WERI-Rb-1 (cell line): ENCODE measurements around the gene USHBP1.

ENCODE experiments used
- DNase-seq: peaks from one replicate; pipeline ENCODE4 v3.0.0-alpha.2; 2020
- H3K27ac ChIP-seq: fragments of 250-450 bp; sonication (Bioruptor Pico); 2 replicates; pipeline ENCODE4 v1.5.1; 2020; ENCODE audit warnings: mild to moderate bottlenecking, moderate library complexity
- H3K27me3 ChIP-seq: fragments of 250-450 bp; sonication (Bioruptor Pico); 2 replicates; pipeline ENCODE4 v1.5.1; 2021; ENCODE audit warnings: mild to moderate bottlenecking, low read depth, moderate library complexity; ENCODE audit not compliant: insufficient read depth, severe bottlenecking
- H3K36me3 ChIP-seq: fragments of 250-450 bp; sonication (Bioruptor Pico); 2 replicates; pipeline ENCODE4 v1.5.1; 2020; ENCODE audit warnings: mild to moderate bottlenecking, moderate library complexity
- H3K4me3 ChIP-seq: 2 replicates; pipeline ENCODE4 v1.5.1; 2011; ENCODE audit warnings: low read depth, mild to moderate bottlenecking, control low read depth, low read length
- H3K9me3 ChIP-seq: fragments of 250-450 bp; sonication (Bioruptor Pico); 2 replicates; pipeline ENCODE4 v1.5.1; 2021; ENCODE audit warnings: mild to moderate bottlenecking, moderate library complexity; ENCODE audit not compliant: severe bottlenecking
- TF ChIP-seq, protein P1 (sequence below): IDR thresholded peaks from 2 replicates; pipeline ENCODE4 v1.5.1; 2011; ENCODE audit warnings: low read depth, mild to moderate bottlenecking, control low read depth, inconsistent platforms, low read length

Gene USHBP1

GRCh38 chr19:17289489-17289888, 24.9 kb upstream of the USHBP1 start:
- H3K9me3 ChIP-seq, result peaks cover 6% of the 10 kb centered on the region
- DNase-seq, result peak; percentile 55
- H3K27me3 ChIP-seq, result no peaks in the 10 kb centered on the region
- TF ChIP-seq, protein P1, sequence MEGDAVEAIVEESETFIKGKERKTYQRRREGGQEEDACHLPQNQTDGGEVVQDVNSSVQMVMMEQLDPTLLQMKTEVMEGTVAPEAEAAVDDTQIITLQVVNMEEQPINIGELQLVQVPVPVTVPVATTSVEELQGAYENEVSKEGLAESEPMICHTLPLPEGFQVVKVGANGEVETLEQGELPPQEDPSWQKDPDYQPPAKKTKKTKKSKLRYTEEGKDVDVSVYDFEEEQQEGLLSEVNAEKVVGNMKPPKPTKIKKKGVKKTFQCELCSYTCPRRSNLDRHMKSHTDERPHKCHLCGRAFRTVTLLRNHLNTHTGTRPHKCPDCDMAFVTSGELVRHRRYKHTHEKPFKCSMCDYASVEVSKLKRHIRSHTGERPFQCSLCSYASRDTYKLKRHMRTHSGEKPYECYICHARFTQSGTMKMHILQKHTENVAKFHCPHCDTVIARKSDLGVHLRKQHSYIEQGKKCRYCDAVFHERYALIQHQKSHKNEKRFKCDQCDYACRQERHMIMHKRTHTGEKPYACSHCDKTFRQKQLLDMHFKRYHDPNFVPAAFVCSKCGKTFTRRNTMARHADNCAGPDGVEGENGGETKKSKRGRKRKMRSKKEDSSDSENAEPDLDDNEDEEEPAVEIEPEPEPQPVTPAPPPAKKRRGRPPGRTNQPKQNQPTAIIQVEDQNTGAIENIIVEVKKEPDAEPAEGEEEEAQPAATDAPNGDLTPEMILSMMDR, result no peak
- no peak overlapping the region for H3K4me3 ChIP-seq
- H3K36me3 ChIP-seq, result peaks cover 22% of the 10 kb centered on the region
- H3K27ac ChIP-seq, result no peak overlapping the region

- DNase-seq, result no peak
- Histone ChIP-seq H3K4me3 (no peak overlapping the region), H3K9me3 (peaks cover 6% of the 10 kb centered on the region), H3K27me3 (no peaks in the 10 kb centered on the region), H3K27ac (no peak overlapping the region), H3K36me3 (peaks cover 8% of the 10 kb centered on the region)
- TF ChIP-seq, protein P1, result no peak
Observed at GRCh38 chr19:17286752-17287151, 22.2 kb upstream of the USHBP1 start.

DNA sequence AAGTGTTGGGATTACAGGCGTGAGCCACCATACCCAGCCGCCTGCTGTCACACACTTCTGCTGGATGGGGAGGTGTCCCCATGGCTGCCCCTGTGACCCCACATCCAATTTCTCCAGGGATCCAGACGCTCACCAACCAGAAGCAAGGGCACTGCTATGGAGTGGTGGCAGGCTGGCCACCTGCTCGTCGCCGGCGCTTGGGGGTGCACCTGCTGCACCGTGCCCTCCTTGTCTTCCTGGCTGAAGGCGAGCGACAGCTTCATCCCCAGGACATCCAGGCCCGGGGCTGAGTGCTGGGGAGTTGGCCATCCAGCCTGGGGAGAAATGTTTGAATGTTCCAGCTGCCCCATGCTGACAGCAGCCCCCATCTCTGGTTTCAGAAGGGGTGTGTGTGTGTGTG, 21.7 kb upstream of the USHBP1 start:
- peaks cover 6% of the 10 kb centered on the region for H3K9me3 ChIP-seq
- no peak for DNase-seq
- H3K27ac ChIP-seq, result no peak overlapping the region
- H3K27me3 ChIP-seq, result no peaks in the 10 kb centered on the region
- TF ChIP-seq, protein P1, result no peak
- H3K36me3 ChIP-seq, result peaks cover 5% of the 10 kb centered on the region; the same call in 1 of the 2 replicates
- no peak overlapping the region for H3K4me3 ChIP-seq

DNA sequence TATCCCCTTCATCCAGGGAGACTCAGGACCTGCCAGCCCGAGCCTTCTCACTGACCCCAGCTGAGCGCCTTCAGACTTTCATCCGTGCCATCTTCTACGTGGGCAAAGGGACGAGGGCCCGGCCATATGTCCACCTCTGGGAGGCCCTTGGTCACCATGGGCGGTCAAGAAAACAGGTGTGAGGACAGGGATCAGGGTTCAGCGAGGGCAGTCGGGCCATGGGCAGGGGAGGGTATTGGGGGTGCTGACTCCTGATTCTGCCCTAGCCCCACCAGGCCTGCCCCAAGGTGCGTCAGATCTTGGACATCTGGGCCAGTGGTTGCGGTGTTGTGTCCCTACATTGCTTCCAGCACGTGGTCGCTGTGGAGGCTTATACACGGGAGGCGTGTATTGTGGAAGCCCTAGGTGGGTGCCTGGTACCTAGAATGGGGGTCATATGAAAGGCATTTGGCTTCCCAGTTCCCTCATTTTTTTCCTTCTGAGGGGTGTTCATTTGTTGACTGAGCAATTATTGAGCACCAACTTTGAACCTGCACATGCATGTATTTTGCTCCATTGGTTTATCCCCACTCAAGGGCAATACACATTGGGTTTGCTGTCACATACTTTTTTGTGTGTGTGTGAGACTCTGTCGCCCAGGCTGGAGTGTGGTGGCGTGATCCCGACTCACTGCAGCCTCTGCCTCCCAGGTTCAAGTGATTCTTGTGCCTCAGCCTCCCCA, 21.0 kb upstream of the USHBP1 start:
- Histone ChIP-seq H3K36me3 (peaks cover 5% of the 10 kb centered on the region; the same call in 1 of the 2 replicates), H3K27me3 (no peaks in the 10 kb centered on the region), H3K27ac (no peak overlapping the region), H3K9me3 (peaks cover 6% of the 10 kb centered on the region), H3K4me3 (no peak overlapping the region)
- TF ChIP-seq, protein P1, result no peak
- DNase-seq, result no peak

- H3K4me3 ChIP-seq, result no peak overlapping the region
- DNase-seq, result no peak
- H3K27me3 ChIP-seq, result no peaks in the 10 kb centered on the region
- no peak overlapping the region for H3K27ac ChIP-seq
- TF ChIP-seq, protein P1, result no peak
- peaks cover 12% of the 10 kb centered on the region for H3K36me3 ChIP-seq
- peaks cover 6% of the 10 kb centered on the region for H3K9me3 ChIP-seq
Observed at GRCh38 chr19:17283504-17283996, 19.0 kb upstream of the USHBP1 start.
